ENCODE data around the gene SULT1A2. TPM values are rescaled to one million over a fixed set of nuclear protein-coding genes. Genes with fewer than 3 reads are reported as not detected.

The SULT1A2 gene
- total and polyA plus RNA-seq, 2 of the 8 experiments (the other 6 are each of a cell fraction or from before 2014, with no cell fraction given), result 0.29 to 0.35 TPM

GRCh38 chr16:28604186-28604565, 7.3 kb upstream of the SULT1A2 start:
- Histone ChIP-seq H4K5ac (ENCODE audit: insufficient read length, low read depth, low read length) (no peak overlapping the region), H2BK20ac (ENCODE audit: low read length) (no peak overlapping the region), H3K23me2 (ENCODE audit: low read depth, low read length) (no peaks in the 10 kb centered on the region), H3K9ac (replicated peaks in 1 of 4; ENCODE audit: extremely low read depth in 1 of 4, low read depth in 3 of 4, low read length in 3 of 4) (no peak overlapping the region), H3K4me1 (replicated peaks in 1 of 4; ENCODE audit: control insufficient read depth in 3 of 4, insufficient read depth in 4 of 4, low read length in 3 of 4) (peaks cover 0 to 3% (median 1%) of the 10 kb centered on the region in 4 experiments; a peak in 2 of 7 replicates), H3K79me1 (ENCODE audit: low read depth, low read length) (no peaks in the 10 kb centered on the region), H2BK120ac (replicated peaks; ENCODE audit: low read depth, low read length) (no peak overlapping the region), H3K4me3 (ENCODE audit: extremely low read depth in 1 of 4, insufficient read depth in 2 of 4, low read depth in 3 of 4, low read length in 4 of 4) (no peak overlapping the region), H3K18ac (ENCODE audit: extremely low read depth, low read length) (no peak overlapping the region), H3K27me3 (replicated peaks in 1 of 4; ENCODE audit: control insufficient read depth in 3 of 4, extremely low read depth in 1 of 4, insufficient read depth in 3 of 4, low read length in 3 of 4) (no peaks in the 10 kb centered on the region), H2AK5ac (ENCODE audit: low read depth, low read length) (no peak overlapping the region), H3K27ac (ENCODE audit: low read depth, low read length) (no peak overlapping the region), H4K8ac (ENCODE audit: extremely low read depth, insufficient read depth, low read length) (peak overlapping the region; percentile 5; the same call in 1 of the 2 replicates), H3K4ac (replicated peaks; ENCODE audit: insufficient read length, low read depth, low read length) (no peak overlapping the region), H2BK12ac (ENCODE audit: low read depth, low read length) (no peak overlapping the region), H3K23ac (ENCODE audit: insufficient read length) (no peak overlapping the region), H3K4me2 (ENCODE audit: insufficient read depth in 1 of 2, low read depth in 2 of 2, low read length in 2 of 2) (no peak overlapping the region), H3K9me3 (ENCODE audit: insufficient read depth in 2 of 2, low read depth in 1 of 2, low read length in 1 of 2) (no peaks in the 10 kb centered on the region), H3K14ac (ENCODE audit: insufficient read length) (no peak overlapping the region), H2BK5ac (ENCODE audit: low read depth, low read length) (no peak overlapping the region), H2BK15ac (ENCODE audit: low read length) (no peak overlapping the region), H3K36me3 (ENCODE audit: control insufficient read depth in 2 of 4, insufficient read depth in 4 of 4, low read length in 3 of 4) (no peaks in the 10 kb centered on the region), H3K56ac (replicated peaks; ENCODE audit: insufficient read length, low read depth, low read length) (no peak overlapping the region), H2AFZ (ENCODE audit: low read length) (no peak overlapping the region), H4K20me1 (replicated peaks in 1 of 2; ENCODE audit: control insufficient read depth in 1 of 2, insufficient read depth in 2 of 2, low read length in 2 of 2) (no peaks in the 10 kb centered on the region), H4K91ac (replicated peaks; ENCODE audit: insufficient read length, low read length) (no peak overlapping the region), H3K79me2 (ENCODE audit: control insufficient read depth in 1 of 2, insufficient read depth in 2 of 2, low read length in 2 of 2) (no peaks in the 10 kb centered on the region)
- WGBS, 2 experiments (ENCODE audit: extremely low coverage in 1 of 2, insufficient coverage in 1 of 2, insufficient read length in 1 of 2, insufficient replicate concordance in 2 of 2, low coverage in 1 of 2, low lambda C conversion rate in 2 of 2, missing lambda C conversion rate in 1 of 2), result 79% methylated on average over 7 of the region's 8 CpGs; no CpG with 5 or more reads in 1 of the 2 experiments
- no peak for DNase-seq (ENCODE audit: low read depth in 1 of 2, low spot score in 2 of 2)
- no peak for FAIRE-seq
- ChIA-PET POLR2A (ENCODE audit: partially characterized antibody) (interaction anchor here (1.3 kb wide), 1 partner anchor 12 kb away, joined by 3 read pairs; no protein-coding TSS in a partner anchor), CTCF (ENCODE audit: partially characterized antibody) (interaction anchor here (0.9 to 2.0 kb wide), 4 partner anchors 12 to 286 kb away, joined by 3 to 7 read pairs (median 3); no protein-coding TSS in a partner anchor)
- TF ChIP-seq CTCF (IDR thresholded peaks at IDR 0.05; ENCODE audit: control extremely low read depth in 1 of 3, insufficient read depth in 1 of 3, low read depth in 1 of 3, low read length in 3 of 3) (no peak), BRCA1 (IDR thresholded peaks at IDR 0.05; ENCODE audit: low read depth, low read length) (no peak), BCL11A (IDR thresholded peaks at IDR 0.05; ENCODE audit: low read depth in 2 of 2, low read length in 2 of 2) (no peak), JUND (IDR thresholded peaks at IDR 0.05; ENCODE audit: low read length) (no peak), TCF12 (IDR thresholded peaks at IDR 0.05; ENCODE audit: low read depth, low read length) (no peak), ASH2L (IDR thresholded peaks at IDR 0.05; ENCODE audit: low read length) (no peak), CHD2 (IDR thresholded peaks at IDR 0.05; ENCODE audit: low read length) (no peak), SIN3A (conservative IDR thresholded peaks at IDR 0.05 in 1 of 2, IDR thresholded peaks at IDR 0.05 in 1 of 2; ENCODE audit: low read depth in 1 of 2, low read length in 2 of 2) (no peak), KDM4A (IDR thresholded peaks at IDR 0.05; ENCODE audit: low read depth, low read length, severe bottlenecking) (no peak), MAX (IDR thresholded peaks at IDR 0.05) (no peak), NANOG (IDR thresholded peaks at IDR 0.05; ENCODE audit: insufficient read depth, low read depth, low read length, poor library complexity, severe bottlenecking) (no peak), YY1 (IDR thresholded peaks at IDR 0.05; ENCODE audit: low read depth, low read length) (no peak)

All from H1 (cell line).